H1 (cell line): ENCODE data around the gene WASL. TPM values are rescaled to one million over a fixed set of nuclear protein-coding genes. Genes with fewer than 3 reads are reported as not detected.

Source experiments
- CHD2 ChIP-seq: IDR thresholded peaks from 2 replicates; pipeline ENCODE4 v1.6.1; 2012; ENCODE audit warnings: low read length, improper control_type of control experiment
- CTBP2 ChIP-seq: IDR thresholded peaks from 2 replicates; pipeline ENCODE4 v1.7.0; 2011; ENCODE audit warnings: borderline replicate concordance, mild to moderate bottlenecking, moderate library complexity, mixed read lengths, low read length; ENCODE audit not compliant: insufficient read depth, insufficient read length
- EP300 ChIP-seq, 2 experiments: IDR thresholded peaks; 1 replicate in 1 of 2; 2 replicates in 1 of 2; pipeline ENCODE4 v1.6.1; 2011 to 2012; ENCODE audit warnings: low read depth in 2 of 2, low read length in 2 of 2, mild to moderate bottlenecking in 2 of 2, borderline replicate concordance in 1 of 2, inconsistent platforms in 1 of 2, moderate library complexity in 1 of 2
- JUN ChIP-seq: IDR thresholded peaks from 2 replicates; pipeline ENCODE4 v1.6.1; 2011; ENCODE audit warnings: low read depth, mild to moderate bottlenecking, improper control_type of control experiment, low read length
- KDM1A ChIP-seq: fragments of 200-600, 300-600 bp; sonication (generic); IDR thresholded peaks from 2 replicates; pipeline ENCODE4 v1.7.1; 2016; ENCODE audit warnings: mild to moderate bottlenecking, low read length, borderline replicate concordance
- NRF1 ChIP-seq: IDR thresholded peaks from 2 replicates; pipeline ENCODE4 v1.6.1; 2011; ENCODE audit warnings: mild to moderate bottlenecking, low read depth, low read length, improper control_type of control experiment
- SAP30 ChIP-seq: fragments of 300-600 bp; sonication (generic); IDR thresholded peaks from 2 replicates; pipeline ENCODE4 v1.7.1; 2012; ENCODE audit warnings: low read length, moderate library complexity, mild to moderate bottlenecking, inconsistent platforms; ENCODE audit not compliant: insufficient read depth, insufficient replicate concordance
- SIN3A ChIP-seq, 2 experiments: IDR thresholded peaks in 1 of 2; conservative IDR thresholded peaks in 1 of 2; 2 replicates each; pipeline ENCODE4 v1.6.1; 2011 to 2012; ENCODE audit warnings: low read length in 2 of 2, improper control_type of control experiment in 1 of 2, low read depth in 1 of 2, mild to moderate bottlenecking in 1 of 2
- SP2 ChIP-seq: IDR thresholded peaks from 2 replicates; pipeline ENCODE4 v1.6.1; 2012; ENCODE audit warnings: mild to moderate bottlenecking, low read length, inconsistent platforms
- TAF7 ChIP-seq: optimal IDR thresholded peaks from 2 replicates; pipeline ENCODE3; 2011; ENCODE audit warnings: low read depth, mild to moderate bottlenecking, inconsistent platforms, low read length, moderate library complexity, borderline replicate concordance
- TBP ChIP-seq: IDR thresholded peaks from 2 replicates; pipeline ENCODE4 v1.6.1; 2011; ENCODE audit warnings: low read depth, low read length, improper control_type of control experiment
- TEAD4 ChIP-seq: IDR thresholded peaks from 2 replicates; pipeline ENCODE4 v1.6.1; 2012; ENCODE audit warnings: low read depth, low read length, inconsistent platforms, mixed read lengths
- polyA plus RNA-seq, 7 experiments: library from polyadenylated mRNA; depleted of rRNA in 3 of 7; stranded (reverse) in 5 of 7; unstranded in 2 of 7; fragments of >200 nt in 5 of 7; fragments of 200-250 nt in 2 of 7; gene quantifications; 1 replicate in 5 of 7; 2 replicates in 1 of 7; 4 replicates in 1 of 7; pipeline versions ENCODE4 v1.2.1 to v1.2.3, GENCODE V29; 2011 to 2013; ENCODE audit warnings: missing spikeins in 2 of 7, mixed read lengths in 2 of 7
- total RNA-seq: library from RNA; stranded (reverse); fragmentation: NEBNext Ultra II Directional; extraction: Animal tissue kit (Norgen Biotek cat#: 25700); gene quantifications from 2 replicates; pipeline ENCODE4 v1.2.1, GENCODE V29; 2021

WASL gene
- total and polyA plus RNA-seq, 2 of the 8 experiments (the other 6 are each of a cell fraction or from before 2014, with no cell fraction given) = 7.7 to 38.9 TPM

- no peak for TF ChIP-seq CHD2
- peak; percentile 65 for TF ChIP-seq SAP30
- no peak for TF ChIP-seq CTBP2
- peak; percentile 6; the same call in 1 of the 2 replicates for TF ChIP-seq NRF1
- 0 out of 3 replicates have a peak, but pooled peaks of 1 of the 2 experiments have one; percentile 18 for TF ChIP-seq EP300 (IDR thresholded peaks at IDR 0.05; ENCODE audit: borderline replicate concordance in 1 of 2, low read depth in 2 of 2, low read length in 2 of 2)
- no peak for TF ChIP-seq SP2
- no peak for TF ChIP-seq KDM1A
- peak; percentile 68 for TF ChIP-seq TBP
- TF ChIP-seq TEAD4 = peak; percentile 61; the same call in 1 of the 2 replicates
- no peak for TF ChIP-seq JUN
- TF ChIP-seq TAF7 = peak; percentile 18
- 0 out of 4 replicates have a peak, but pooled peaks have one; percentile 21 to 44 for TF ChIP-seq SIN3A (conservative IDR thresholded peaks at IDR 0.05 in 1 of 2, IDR thresholded peaks at IDR 0.05 in 1 of 2; ENCODE audit: low read depth in 1 of 2, low read length in 2 of 2)
Observed at GRCh38 chr7:123747620-123748141, 1.1 kb downstream of the WASL start (continued).
